Measurements from ENCODE around the gene PDE11A.
A peak's percentile ranks its signal among the peaks of the same experiment; 100 is the strongest.

Gene PDE11A

GRCh38 chr2:177767768-177768167 is 304.8 kb downstream of the PDE11A start:
- ATAC-seq, result no peak
- TF ChIP-seq ARNTL (CRISPR knock-in tag; IDR thresholded peaks at IDR 0.05; ENCODE audit: borderline replicate concordance, low read depth), result no peak
- TF ChIP-seq CSRNP3 (CRISPR knock-in tag; IDR thresholded peaks at IDR 0.05), result no peak
- TF ChIP-seq GLIS3 (CRISPR knock-in tag; IDR thresholded peaks at IDR 0.05), result no peak
- no peak for TF ChIP-seq ZNF8 (CRISPR knock-in tag; IDR thresholded peaks at IDR 0.05)
- no peak for TF ChIP-seq ISL1 (CRISPR knock-in tag; IDR thresholded peaks at IDR 0.05)
- TF ChIP-seq CSDC2 (CRISPR knock-in tag; IDR thresholded peaks at IDR 0.05), result no peak
- no peak for TF ChIP-seq SNAI2 (CRISPR knock-in tag; IDR thresholded peaks at IDR 0.05)

- ATAC-seq, result no peak
- TF ChIP-seq ISL1 (CRISPR knock-in tag; IDR thresholded peaks at IDR 0.05) (no peak), CSDC2 (CRISPR knock-in tag; IDR thresholded peaks at IDR 0.05) (no peak), ESRRG (CRISPR knock-in tag; IDR thresholded peaks at IDR 0.05) (no peak), TCF4 (CRISPR knock-in tag; IDR thresholded peaks at IDR 0.05; ENCODE audit: borderline replicate concordance) (no peak), TOX (CRISPR knock-in tag; IDR thresholded peaks at IDR 0.05; ENCODE audit: borderline replicate concordance) (no peak), RARB (CRISPR knock-in tag; IDR thresholded peaks at IDR 0.05) (no peak), GLIS3 (CRISPR knock-in tag; IDR thresholded peaks at IDR 0.05) (no peak), TSHZ2 (CRISPR knock-in tag; IDR thresholded peaks at IDR 0.05) (no peak)
Observed at GRCh38 chr2:177765698-177766097, 306.9 kb downstream of the PDE11A start.

- peak; percentile 100 for ATAC-seq
- TF ChIP-seq TOX (CRISPR knock-in tag; IDR thresholded peaks at IDR 0.05; ENCODE audit: borderline replicate concordance), result no peak
- TF ChIP-seq ZNF8 (CRISPR knock-in tag; IDR thresholded peaks at IDR 0.05), result no peak
- no peak for TF ChIP-seq ZFP3 (CRISPR knock-in tag; IDR thresholded peaks at IDR 0.05)
- TF ChIP-seq POU6F1 (CRISPR knock-in tag; IDR thresholded peaks at IDR 0.05; ENCODE audit: borderline replicate concordance, low read depth), result no peak
- TF ChIP-seq CSDC2 (CRISPR knock-in tag; IDR thresholded peaks at IDR 0.05), result no peak
- TF ChIP-seq PPARA (CRISPR knock-in tag; IDR thresholded peaks at IDR 0.05; ENCODE audit: borderline replicate concordance), result no peak
- no peak for TF ChIP-seq RARB (CRISPR knock-in tag; IDR thresholded peaks at IDR 0.05)
- TF ChIP-seq PATZ1 (CRISPR knock-in tag; IDR thresholded peaks at IDR 0.05; ENCODE audit: borderline replicate concordance), result no peak
- no peak for TF ChIP-seq ESRRG (CRISPR knock-in tag; IDR thresholded peaks at IDR 0.05)
- TF ChIP-seq ZNF565 (CRISPR knock-in tag; conservative IDR thresholded peaks at IDR 0.05; ENCODE audit: low read depth), result no peak
Observed at GRCh38 chr2:177763531-177764265, 308.9 kb downstream of the PDE11A start.

- ATAC-seq, result no peak
- TF ChIP-seq CSRNP3 (CRISPR knock-in tag; IDR thresholded peaks at IDR 0.05) (no peak), CSDC2 (CRISPR knock-in tag; IDR thresholded peaks at IDR 0.05) (no peak), ZNF70 (CRISPR knock-in tag; IDR thresholded peaks at IDR 0.05) (no peak), ZFP30 (CRISPR knock-in tag; IDR thresholded peaks at IDR 0.05) (no peak), OSR1 (CRISPR knock-in tag; IDR thresholded peaks at IDR 0.05) (no peak), ZNF8 (CRISPR knock-in tag; IDR thresholded peaks at IDR 0.05) (no peak), ZC3H10 (CRISPR knock-in tag; IDR thresholded peaks at IDR 0.05) (no peak), ZFP3 (CRISPR knock-in tag; IDR thresholded peaks at IDR 0.05) (no peak), PATZ1 (CRISPR knock-in tag; IDR thresholded peaks at IDR 0.05; ENCODE audit: borderline replicate concordance) (no peak), POU6F1 (CRISPR knock-in tag; IDR thresholded peaks at IDR 0.05; ENCODE audit: borderline replicate concordance, low read depth) (no peak), BACH2 (CRISPR knock-in tag; IDR thresholded peaks at IDR 0.05; ENCODE audit: borderline replicate concordance) (no peak)
Observed at GRCh38 chr2:177759443-177759842, 313.1 kb downstream of the PDE11A start.
